Measurements from ENCODE around the gene OMA1. TPM values are rescaled to one million over a fixed set of nuclear protein-coding genes. Genes with fewer than 3 reads are reported as not detected.

OMA1 gene
- total and polyA plus RNA-seq, 10 of the 15 experiments (the other 5 are each of a cell fraction or from before 2014, with no cell fraction given) = 23.6 to 67.1 (median 47.1) TPM

GRCh38 chr1:58580186-58580585 lies 33.7 kb upstream of the OMA1 start:
- SMC1A ChIA-PET (ENCODE audit: uncharacterized antibody, unreplicated experiment) = interaction anchor here (0.8 kb wide), 1 partner anchor 64 kb away, joined by 3 read pairs; no protein-coding TSS in a partner anchor
- no peak for TF ChIP-seq E2F8 (IDR thresholded peaks at IDR 0.05; ENCODE audit: low read depth, partially characterized antibody)
- no peak for TF ChIP-seq CBX3 (IDR thresholded peaks at IDR 0.05; ENCODE audit: borderline replicate concordance, low read depth)
- no peak for TF ChIP-seq ZBTB11 (CRISPR knock-in tag; IDR thresholded peaks at IDR 0.05)
- peak; percentile 37; the same call in 1 of the 2 replicates for TF ChIP-seq RUNX3 (IDR thresholded peaks at IDR 0.05; ENCODE audit: low read length)
- Histone ChIP-seq H3K27me3 (replicated peaks in 1 of 2; ENCODE audit: control insufficient read depth in 2 of 2, insufficient read depth in 2 of 2, low read length in 1 of 2) (no peaks in the 10 kb centered on the region), H3K4me2 (ENCODE audit: control insufficient read depth, insufficient read depth) (no peak overlapping the region), H3K27ac (ENCODE audit: control insufficient read depth, insufficient read depth) (no peak overlapping the region), H3K79me2 (ENCODE audit: control insufficient read depth, insufficient read depth, low read length) (no peaks in the 10 kb centered on the region), H3K4me1 (ENCODE audit: control insufficient read depth, insufficient read depth, low read length) (peaks cover 33% of the 10 kb centered on the region), H4K20me1 (ENCODE audit: control insufficient read depth, insufficient read depth) (no peaks in the 10 kb centered on the region), H2AFZ (ENCODE audit: control insufficient read depth, low read depth, low read length) (no peak overlapping the region), H3K9ac (ENCODE audit: control insufficient read depth, insufficient read depth, low read length) (no peak overlapping the region), H3K4me3 (no peak overlapping the region), H3K36me3 (ENCODE audit: control insufficient read depth in 2 of 2, insufficient read depth in 2 of 2, low read length in 1 of 2) (no peaks in the 10 kb centered on the region), H3K9me3 (replicated peaks; ENCODE audit: control insufficient read depth, insufficient read depth, low read length) (peaks cover 7% of the 10 kb centered on the region; the same call in 1 of the 3 replicates)
- 0% methylated on average over 1 of the region's 1 CpG for WGBS (ENCODE audit: insufficient coverage, insufficient replicate concordance, low lambda C conversion rate, missing lambda C conversion rate)
- RAD21 ChIA-PET (ENCODE audit: unreplicated experiment) = no interaction called here
- intact Hi-C loops (cut with micrococcal nuclease; ENCODE audit: unreplicated experiment) (no loop called here), in situ Hi-C loops (cut with MboI) (no loop called here)
- FAIRE-seq (no peak), DNase-seq (ENCODE audit: low read depth, low spot score) (no peak), ATAC-seq (no peak)
- no TSS peak for BruUV-seq (replicated peaks)
- CTCF ChIA-PET = interaction anchor here (3.5 kb wide), 1 partner anchor 72 kb away, joined by 13 read pairs; no protein-coding TSS in a partner anchor
- POLR2A ChIA-PET = no interaction called here

Data from GM12878 (cell line).